ENCODE results near the gene BACH2. TPM values are rescaled to one million over a fixed set of nuclear protein-coding genes. Genes with fewer than 3 reads are reported as not detected.

BACH2 gene
- total and polyA plus RNA-seq, 4 donors = 0.78 to 17.4 (median 3.2) TPM

- H3K27me3 ChIP-seq (ENCODE audit: control insufficient read depth in 3 of 3, insufficient read depth in 3 of 3, low read length in 2 of 3) = no peaks in the 10 kb centered on the region
- TF ChIP-seq CTCF (IDR thresholded peaks at IDR 0.05; ENCODE audit: control extremely low read depth, extremely low read depth) = no peak
- H3K36me3 ChIP-seq (ENCODE audit: control insufficient read depth in 4 of 4, insufficient read depth in 4 of 4, low read length in 4 of 4) = no peaks in the 10 kb centered on the region
- no peak overlapping the region for H3K27ac ChIP-seq (ENCODE audit: low read depth in 1 of 2, low read length in 1 of 2)
- no peak overlapping the region for H3K9ac ChIP-seq (ENCODE audit: insufficient read depth in 1 of 2, low read length in 2 of 2)
- H3K9me3 ChIP-seq (ENCODE audit: control insufficient read depth in 4 of 4, insufficient read depth in 3 of 4, low read length in 3 of 4) = no peaks in the 10 kb centered on the region
- H3K4me3 ChIP-seq = no peak overlapping the region
- DNase-seq = no peak
- peaks cover 4 to 52% (median 17%) of the 10 kb centered on the region in 5 donors for H3K4me1 ChIP-seq (ENCODE audit: control insufficient read depth in 5 of 5, insufficient read depth in 5 of 5, low read length in 5 of 5)
- no peak for ATAC-seq (ENCODE audit: insufficient read depth, low FRiP score)
- 69 to 74% methylated on average over 5 of the region's 5 CpGs for WGBS, 2 donors
Observed at GRCh38 chr6:90156861-90157260, 139.8 kb downstream of the BACH2 start.

- H3K36me3 ChIP-seq (ENCODE audit: control insufficient read depth in 4 of 4, insufficient read depth in 4 of 4, low read length in 4 of 4) = no peaks in the 10 kb centered on the region
- ATAC-seq (ENCODE audit: insufficient read depth, low FRiP score) (no peak), DNase-seq (peak; percentile 48 to 96 (median 95))
- peaks cover under 1 to 48% (median 17%) of the 10 kb centered on the region in 5 donors for H3K4me1 ChIP-seq (ENCODE audit: control insufficient read depth in 5 of 5, insufficient read depth in 5 of 5, low read length in 5 of 5)
- H3K9me3 ChIP-seq (ENCODE audit: control insufficient read depth in 4 of 4, insufficient read depth in 3 of 4, low read length in 3 of 4) = peaks cover 0 to 5% (median 0%) of the 10 kb centered on the region in 4 donors
- no peak overlapping the region for H3K4me3 ChIP-seq
- H3K9ac ChIP-seq (ENCODE audit: insufficient read depth in 1 of 2, low read length in 2 of 2) = peak overlapping the region in 1 of 2 donors; percentile 37
- H3K27me3 ChIP-seq (ENCODE audit: control insufficient read depth in 3 of 3, insufficient read depth in 3 of 3, low read length in 2 of 3) = no peaks in the 10 kb centered on the region
- H3K27ac ChIP-seq (ENCODE audit: low read depth in 1 of 2, low read length in 1 of 2) = no peak overlapping the region
- WGBS, 2 donors = 63 to 66% methylated on average over 8 of the region's 8 CpGs
- TF ChIP-seq CTCF (IDR thresholded peaks at IDR 0.05; ENCODE audit: control extremely low read depth, extremely low read depth) = no peak
Observed at GRCh38 chr6:90154755-90155470, 141.7 kb downstream of the BACH2 start.

GRCh38 chr6:90151576-90152422 lies 144.8 kb downstream of the BACH2 start:
- no peak overlapping the region for H3K27ac ChIP-seq (ENCODE audit: low read depth in 1 of 2, low read length in 1 of 2)
- peaks cover 0 to 14% (median 0%) of the 10 kb centered on the region in 3 donors for H3K27me3 ChIP-seq (ENCODE audit: control insufficient read depth in 3 of 3, insufficient read depth in 3 of 3, low read length in 2 of 3)
- TF ChIP-seq CTCF (IDR thresholded peaks at IDR 0.05; ENCODE audit: control extremely low read depth, extremely low read depth) = no peak
- no peak for ATAC-seq (ENCODE audit: insufficient read depth, low FRiP score)
- no peak for DNase-seq
- WGBS, 2 donors = 86 to 90% methylated on average over 4 of the region's 4 CpGs
- no peaks in the 10 kb centered on the region for H3K36me3 ChIP-seq (ENCODE audit: control insufficient read depth in 4 of 4, insufficient read depth in 4 of 4, low read length in 4 of 4)
- peaks cover 0 to 49% (median 9%) of the 10 kb centered on the region in 5 donors for H3K4me1 ChIP-seq (ENCODE audit: control insufficient read depth in 5 of 5, insufficient read depth in 5 of 5, low read length in 5 of 5)
- H3K4me3 ChIP-seq = no peak overlapping the region
- peaks cover 0 to 5% (median 0%) of the 10 kb centered on the region in 4 donors for H3K9me3 ChIP-seq (ENCODE audit: control insufficient read depth in 4 of 4, insufficient read depth in 3 of 4, low read length in 3 of 4)
- H3K9ac ChIP-seq (ENCODE audit: insufficient read depth in 1 of 2, low read length in 2 of 2) = no peak overlapping the region
